Fibroblast of lung (primary cell): ENCODE results near the gene CNOT8.

Experiments used
- EZH2 ChIP-seq: IDR thresholded peaks from 2 replicates; pipeline ENCODE4 v1.5.1; 2012; ENCODE audit warnings: low read length, control low read depth, mild to moderate bottlenecking; ENCODE audit errors: missing control alignments
- TF ChIP-seq, protein P1 (sequence below), 2 donors: IDR thresholded peaks in 1 of 2; conservative IDR thresholded peaks in 1 of 2; 1 replicate in 1 of 2; 2 replicates in 1 of 2; pipeline ENCODE4 v1.5.1; 2011 to 2012; ENCODE audit warnings: low read length in 2 of 2, control low read depth in 1 of 2, inconsistent platforms in 1 of 2, low read depth in 1 of 2, mild to moderate bottlenecking in 1 of 2

DNA sequence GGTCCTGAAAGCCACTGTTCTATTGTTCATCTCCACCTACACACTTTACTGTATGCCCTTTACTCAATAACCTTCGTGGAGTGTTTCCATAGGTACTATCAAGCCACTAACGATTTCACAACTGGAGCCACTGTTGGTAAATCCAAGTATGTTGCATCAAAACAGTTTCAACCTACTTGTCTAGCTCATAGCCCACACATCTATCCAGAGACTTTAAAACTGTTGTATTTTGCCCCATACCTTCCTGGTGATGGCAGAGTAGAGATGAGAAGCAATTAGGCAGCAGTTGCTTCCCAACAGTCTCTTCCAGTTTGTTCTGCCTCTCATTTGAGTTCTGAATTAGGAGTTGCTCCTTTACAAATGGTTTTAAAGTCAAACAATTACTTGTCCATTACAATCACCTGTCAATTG, 8.6 kb upstream of the CNOT8 start:
- TF ChIP-seq, protein P1, sequence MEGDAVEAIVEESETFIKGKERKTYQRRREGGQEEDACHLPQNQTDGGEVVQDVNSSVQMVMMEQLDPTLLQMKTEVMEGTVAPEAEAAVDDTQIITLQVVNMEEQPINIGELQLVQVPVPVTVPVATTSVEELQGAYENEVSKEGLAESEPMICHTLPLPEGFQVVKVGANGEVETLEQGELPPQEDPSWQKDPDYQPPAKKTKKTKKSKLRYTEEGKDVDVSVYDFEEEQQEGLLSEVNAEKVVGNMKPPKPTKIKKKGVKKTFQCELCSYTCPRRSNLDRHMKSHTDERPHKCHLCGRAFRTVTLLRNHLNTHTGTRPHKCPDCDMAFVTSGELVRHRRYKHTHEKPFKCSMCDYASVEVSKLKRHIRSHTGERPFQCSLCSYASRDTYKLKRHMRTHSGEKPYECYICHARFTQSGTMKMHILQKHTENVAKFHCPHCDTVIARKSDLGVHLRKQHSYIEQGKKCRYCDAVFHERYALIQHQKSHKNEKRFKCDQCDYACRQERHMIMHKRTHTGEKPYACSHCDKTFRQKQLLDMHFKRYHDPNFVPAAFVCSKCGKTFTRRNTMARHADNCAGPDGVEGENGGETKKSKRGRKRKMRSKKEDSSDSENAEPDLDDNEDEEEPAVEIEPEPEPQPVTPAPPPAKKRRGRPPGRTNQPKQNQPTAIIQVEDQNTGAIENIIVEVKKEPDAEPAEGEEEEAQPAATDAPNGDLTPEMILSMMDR (conservative IDR thresholded peaks at IDR 0.05 in 1 of 2, IDR thresholded peaks at IDR 0.05 in 1 of 2; ENCODE audit: low read depth in 1 of 2, low read length in 2 of 2), result peak in 1 of 2 donors; percentile 18
- no peak for TF ChIP-seq EZH2
